Mesendoderm (in vitro differentiated cells): ENCODE results near the gene MFNG.

ENCODE experiments used
- DNase-seq: peaks from one replicate; pipeline ENCODE4 v3.0.0; 2013
- H2AK5ac ChIP-seq: 2 replicates; pipeline ENCODE4 v1.6.1; 2013; ENCODE audit warnings: low read length, inconsistent platforms
- H2BK120ac ChIP-seq: 2 replicates; pipeline ENCODE4 v1.6.1; 2013; ENCODE audit warnings: low read depth, mild to moderate bottlenecking, low read length, moderate library complexity, mixed read lengths
- H2BK15ac ChIP-seq: replicated peaks from 2 replicates; pipeline ENCODE4 v1.6.1; 2013; ENCODE audit warnings: low read depth, mild to moderate bottlenecking, moderate library complexity
- H2BK5ac ChIP-seq: 2 replicates; pipeline ENCODE4 v1.6.1; 2013; ENCODE audit warnings: low read length, inconsistent platforms
- H3K18ac ChIP-seq: 2 replicates; pipeline ENCODE4 v1.6.1; 2013; ENCODE audit warnings: mild to moderate bottlenecking, low read length, mixed read lengths
- H3K23ac ChIP-seq: one replicate; pipeline ENCODE4 v1.6.1; 2013; ENCODE audit warnings: low read length
- H3K27ac ChIP-seq: 2 replicates; pipeline ENCODE4 v1.5.1; 2013; ENCODE audit warnings: low read depth, mild to moderate bottlenecking, inconsistent platforms, low read length, moderate library complexity
- H3K27me3 ChIP-seq: 2 replicates; pipeline ENCODE4 v1.6.1; 2013; ENCODE audit warnings: low read length, control low read depth, mild to moderate bottlenecking, inconsistent platforms; ENCODE audit not compliant: insufficient read depth, poor library complexity
- H3K36me3 ChIP-seq: 2 replicates; pipeline ENCODE4 v1.6.1; 2013; ENCODE audit warnings: low read length, inconsistent platforms; ENCODE audit not compliant: control insufficient read depth, insufficient read depth
- H3K4ac ChIP-seq: one replicate; pipeline ENCODE4 v1.6.1; 2013; ENCODE audit warnings: low read depth, mild to moderate bottlenecking, low read length, moderate library complexity
- H3K4me1 ChIP-seq: 2 replicates; pipeline ENCODE4 v1.6.1; 2013; ENCODE audit warnings: low read depth, low read length, inconsistent platforms; ENCODE audit not compliant: control insufficient read depth
- H3K4me2 ChIP-seq: 2 replicates; pipeline ENCODE4 v1.6.1; 2013; ENCODE audit warnings: low read length
- H3K4me3 ChIP-seq: 2 replicates; pipeline ENCODE4 v1.5.1; 2013; ENCODE audit warnings: mild to moderate bottlenecking, low read length
- H3K56ac ChIP-seq: one replicate; pipeline ENCODE4 v1.6.1; 2013; ENCODE audit warnings: low read length
- H3K79me1 ChIP-seq: 2 replicates; pipeline ENCODE4 v1.6.1; 2013; ENCODE audit warnings: low read length, inconsistent platforms
- H3K79me2 ChIP-seq: 2 replicates; pipeline ENCODE4 v1.6.1; 2013; ENCODE audit warnings: mild to moderate bottlenecking, low read length; ENCODE audit not compliant: control insufficient read depth, insufficient read depth
- H3K9ac ChIP-seq: 2 replicates; pipeline ENCODE4 v1.6.1; 2013; ENCODE audit warnings: low read length, inconsistent platforms
- H4K5ac ChIP-seq: one replicate; pipeline ENCODE4 v1.6.1; 2013; ENCODE audit warnings: low read length
- H4K8ac ChIP-seq: one replicate; pipeline ENCODE4 v1.6.1; 2013; ENCODE audit warnings: low read depth, mild to moderate bottlenecking, control low read depth, low read length, moderate library complexity
- WGBS: extraction: QIAGEN DNeasy Blood & Tissue Kit; methylation state at CpG from one replicate; pipeline ENCODE4 v1.1.7; 2013; ENCODE audit warnings: low lambda C conversion rate, missing lambda C conversion rate; ENCODE audit not compliant: insufficient coverage; ENCODE audit errors: extremely low coverage; 5-methylcytosine and 5-hydroxymethylcytosine counted together

The MFNG gene

DNA sequence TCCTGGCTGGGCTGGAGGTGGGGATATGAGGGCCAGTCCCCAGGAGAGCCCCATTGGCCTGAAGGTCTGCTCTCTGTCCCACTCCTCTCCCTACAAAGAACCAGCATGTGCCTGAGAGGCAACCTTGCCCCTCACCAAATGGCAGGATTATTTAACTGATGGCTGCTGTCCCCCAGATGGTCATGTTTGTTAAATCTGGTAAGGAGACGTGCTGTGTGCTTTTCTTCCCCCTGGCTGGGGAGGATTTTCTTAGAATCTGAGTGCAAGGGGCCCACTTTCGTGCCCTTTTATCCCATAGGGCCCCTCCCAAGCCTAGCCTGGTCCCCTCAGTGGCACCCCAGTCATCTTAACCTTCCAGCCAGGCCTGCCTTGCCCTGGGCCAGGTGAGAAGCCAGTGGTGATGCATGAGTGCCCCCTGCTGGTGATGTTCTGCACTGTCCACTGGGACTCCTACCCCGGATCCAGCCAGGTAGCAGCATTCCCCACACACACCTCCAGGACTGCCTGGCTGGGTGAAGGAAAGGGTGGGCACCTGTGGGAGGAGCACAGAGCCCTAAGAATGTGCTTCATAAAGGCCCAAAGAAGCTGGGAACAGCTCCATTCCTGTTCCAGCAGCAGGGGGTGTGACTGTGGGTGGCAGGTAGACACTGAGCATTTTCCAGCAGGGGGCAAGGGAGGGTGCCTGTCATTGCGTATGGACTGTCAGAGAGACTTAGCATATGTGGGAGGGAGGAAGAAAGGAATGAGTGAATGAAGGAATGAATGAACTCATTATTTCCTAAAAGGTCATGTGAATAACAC lies 28.9 kb downstream of the MFNG start:
- Histone ChIP-seq H3K79me2 (no peaks in the 10 kb centered on the region), H3K36me3 (no peaks in the 10 kb centered on the region), H2BK120ac (no peak overlapping the region), H3K27ac (no peak overlapping the region), H4K5ac (no peak overlapping the region), H3K18ac (no peak overlapping the region), H3K4ac (no peak overlapping the region), H3K4me1 (no peaks in the 10 kb centered on the region), H3K9ac (no peak overlapping the region), H2BK15ac (no peak overlapping the region), H3K79me1 (no peaks in the 10 kb centered on the region), H3K27me3 (no peaks in the 10 kb centered on the region), H2BK5ac (no peak overlapping the region), H4K8ac (no peak overlapping the region), H3K56ac (no peak overlapping the region), H2AK5ac (no peak overlapping the region), H3K4me3 (no peak overlapping the region), H3K23ac (no peak overlapping the region), H3K4me2 (no peak overlapping the region)
- WGBS = no CpG with 5 or more reads among the region's 4 CpGs
- peak; percentile 80 for DNase-seq

DNA sequence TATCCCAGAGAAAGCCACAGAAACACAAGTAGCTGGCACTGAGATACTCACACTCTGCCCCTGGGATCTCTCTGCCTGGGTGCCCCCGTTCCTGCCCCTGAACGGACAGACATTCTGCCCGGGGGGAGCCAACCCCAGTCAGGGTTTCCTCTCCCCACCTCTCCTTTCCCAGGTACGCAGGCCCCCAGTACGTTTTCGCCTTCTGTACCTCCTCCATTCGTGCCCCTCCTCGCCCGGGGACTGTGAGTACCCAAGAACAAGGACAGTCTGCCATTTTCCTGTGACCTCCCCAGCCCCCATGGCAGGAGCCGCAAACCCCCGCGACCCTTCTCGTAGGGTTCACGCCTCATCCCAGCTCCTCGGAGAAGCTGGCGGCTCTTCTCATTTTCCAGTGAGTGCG lies 29.8 kb downstream of the MFNG start:
- no peak overlapping the region for H3K9ac ChIP-seq
- H3K27ac ChIP-seq = no peak overlapping the region
- H3K79me2 ChIP-seq = no peaks in the 10 kb centered on the region
- no peaks in the 10 kb centered on the region for H3K4me1 ChIP-seq
- no peak overlapping the region for H2BK5ac ChIP-seq
- H3K4ac ChIP-seq = no peak overlapping the region
- no peak overlapping the region for H2AK5ac ChIP-seq
- H3K23ac ChIP-seq = no peak overlapping the region
- no peak overlapping the region for H4K5ac ChIP-seq
- no peak overlapping the region for H3K4me2 ChIP-seq
- H3K36me3 ChIP-seq = no peaks in the 10 kb centered on the region
- H2BK15ac ChIP-seq = no peak overlapping the region
- no peak for DNase-seq
- H2BK120ac ChIP-seq = no peak overlapping the region
- no peak overlapping the region for H4K8ac ChIP-seq
- WGBS = no CpG with 5 or more reads among the region's 17 CpGs
- no peak overlapping the region for H3K56ac ChIP-seq
- H3K79me1 ChIP-seq = no peaks in the 10 kb centered on the region
- no peak overlapping the region for H3K18ac ChIP-seq
- H3K27me3 ChIP-seq = no peaks in the 10 kb centered on the region
- no peak overlapping the region for H3K4me3 ChIP-seq

DNA sequence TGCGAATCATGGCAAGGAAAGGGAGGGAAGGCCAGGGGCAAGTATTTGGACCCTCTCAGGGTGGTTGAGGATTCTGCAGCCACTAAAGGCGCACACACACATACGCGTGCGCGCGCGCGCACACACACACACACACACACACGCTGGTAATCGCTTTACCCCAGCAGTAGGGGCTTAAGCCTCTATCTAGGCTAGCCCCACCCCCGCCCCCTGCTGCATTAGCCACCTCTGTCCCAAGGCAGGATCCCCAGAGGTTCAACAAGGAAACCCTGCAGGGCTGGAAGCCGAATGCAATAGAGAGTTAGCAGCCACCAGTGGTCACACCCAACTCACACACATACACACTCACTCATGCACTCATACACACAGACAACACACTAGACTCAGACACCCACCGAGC lies 30.3 kb downstream of the MFNG start:
- Histone ChIP-seq H2BK120ac (no peak overlapping the region), H2AK5ac (no peak overlapping the region), H4K5ac (no peak overlapping the region), H3K27ac (no peak overlapping the region), H3K4me3 (no peak overlapping the region), H3K9ac (no peak overlapping the region), H3K4me1 (no peaks in the 10 kb centered on the region), H2BK5ac (no peak overlapping the region), H3K79me2 (no peaks in the 10 kb centered on the region), H3K4ac (no peak overlapping the region), H3K56ac (no peak overlapping the region), H3K4me2 (no peak overlapping the region), H3K36me3 (no peaks in the 10 kb centered on the region), H3K79me1 (no peaks in the 10 kb centered on the region), H3K27me3 (no peaks in the 10 kb centered on the region), H2BK15ac (no peak overlapping the region), H4K8ac (no peak overlapping the region), H3K18ac (no peak overlapping the region), H3K23ac (no peak overlapping the region)
- no CpG with 5 or more reads among the region's 14 CpGs for WGBS
- no peak for DNase-seq

DNA sequence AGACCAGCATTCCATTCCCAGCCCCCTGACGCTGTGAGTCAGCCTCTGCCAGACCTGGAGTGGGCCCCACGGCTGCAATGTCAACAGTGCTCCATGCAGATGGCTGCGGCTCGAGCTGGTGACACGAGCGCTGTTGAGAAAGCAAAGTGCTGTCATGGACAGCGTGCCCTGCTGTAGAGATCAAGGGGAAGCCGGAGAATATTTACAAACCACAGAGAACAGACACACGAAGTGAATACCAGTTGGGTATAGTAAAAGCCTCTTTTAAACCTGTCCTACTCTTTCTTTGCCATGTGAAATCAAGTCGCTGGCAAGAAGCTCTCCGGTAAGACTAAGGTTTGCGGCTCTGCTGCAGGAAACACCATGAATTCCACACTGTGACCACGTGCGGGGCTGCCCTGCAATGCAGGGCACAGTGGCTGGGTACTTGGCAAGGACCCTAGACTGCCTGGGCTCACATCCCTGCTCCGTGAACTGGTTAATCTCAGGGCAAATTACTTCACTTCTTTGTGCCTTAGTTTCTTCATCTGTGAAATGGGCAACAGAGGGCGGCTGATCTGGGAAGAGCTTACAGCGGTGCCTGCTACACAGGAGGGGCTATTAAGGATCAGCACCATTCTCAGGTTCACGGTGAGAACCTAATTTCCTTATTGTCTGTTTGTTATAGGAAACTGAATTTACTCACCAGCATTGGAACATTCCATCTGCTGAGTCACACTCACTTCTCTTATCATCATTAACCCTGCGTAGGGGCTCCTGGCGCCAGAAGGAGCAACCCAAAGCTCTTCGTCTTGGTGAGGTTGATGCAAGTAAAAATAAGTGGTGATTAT lies 31.1 kb downstream of the MFNG start:
- Histone ChIP-seq H3K18ac (no peak overlapping the region), H3K4me1 (no peaks in the 10 kb centered on the region), H2AK5ac (no peak overlapping the region), H3K4me3 (no peak overlapping the region), H2BK5ac (no peak overlapping the region), H3K4ac (no peak overlapping the region), H3K9ac (no peak overlapping the region), H3K56ac (no peak overlapping the region), H3K23ac (no peak overlapping the region), H4K5ac (no peak overlapping the region), H4K8ac (no peak overlapping the region), H3K27ac (no peak overlapping the region), H2BK120ac (no peak overlapping the region), H3K79me1 (no peaks in the 10 kb centered on the region), H3K4me2 (no peak overlapping the region), H2BK15ac (no peak overlapping the region), H3K36me3 (no peaks in the 10 kb centered on the region), H3K79me2 (no peaks in the 10 kb centered on the region), H3K27me3 (no peaks in the 10 kb centered on the region)
- peak; percentile 73 for DNase-seq
- no CpG with 5 or more reads among the region's 21 CpGs for WGBS

DNA sequence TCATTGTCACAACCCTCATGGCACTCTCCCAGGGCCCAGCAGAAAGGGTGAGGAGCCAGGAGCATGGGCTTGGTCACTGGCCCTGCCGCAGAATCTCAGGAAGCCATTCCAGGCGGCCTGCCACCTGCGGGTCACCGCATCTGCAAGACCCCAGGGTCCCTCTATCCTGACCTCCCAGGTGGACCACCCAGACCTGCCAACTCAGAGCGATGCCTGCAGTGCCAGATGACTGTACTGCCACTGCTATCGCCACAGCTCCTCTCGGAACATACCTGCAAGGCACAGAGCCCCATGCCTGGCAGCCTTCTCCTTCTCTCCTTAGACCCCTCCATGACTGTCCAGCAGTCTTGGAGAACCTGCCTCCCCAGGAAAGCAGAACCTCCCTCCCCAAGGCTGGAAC lies 32.5 kb downstream of the MFNG start:
- no peaks in the 10 kb centered on the region for H3K4me1 ChIP-seq
- H2AK5ac ChIP-seq = no peak overlapping the region
- no peak for DNase-seq
- H4K5ac ChIP-seq = no peak overlapping the region
- H3K4me2 ChIP-seq = no peak overlapping the region
- no peak overlapping the region for H3K18ac ChIP-seq
- no peaks in the 10 kb centered on the region for H3K36me3 ChIP-seq
- no peaks in the 10 kb centered on the region for H3K79me2 ChIP-seq
- no peak overlapping the region for H3K4ac ChIP-seq
- H3K27me3 ChIP-seq = no peaks in the 10 kb centered on the region
- H2BK120ac ChIP-seq = no peak overlapping the region
- no peak overlapping the region for H4K8ac ChIP-seq
- WGBS = no CpG with 5 or more reads among the region's 7 CpGs
- no peak overlapping the region for H2BK5ac ChIP-seq
- H2BK15ac ChIP-seq = no peak overlapping the region
- no peak overlapping the region for H3K56ac ChIP-seq
- H3K4me3 ChIP-seq = no peak overlapping the region
- no peak overlapping the region for H3K9ac ChIP-seq
- H3K23ac ChIP-seq = no peak overlapping the region
- no peak overlapping the region for H3K27ac ChIP-seq
- H3K79me1 ChIP-seq = no peaks in the 10 kb centered on the region
